GM18511 (cell line): ENCODE results near the gene CUBN.

Experiments
- ATAC-seq: cut with Tn5 transposase; IDR thresholded peaks from one replicate; pipeline ENCODE4 v1.9.1; 2021; ENCODE audit warnings: mild to moderate bottlenecking, moderate library complexity; ENCODE audit not compliant: unreplicated experiment

Gene CUBN

DNA sequence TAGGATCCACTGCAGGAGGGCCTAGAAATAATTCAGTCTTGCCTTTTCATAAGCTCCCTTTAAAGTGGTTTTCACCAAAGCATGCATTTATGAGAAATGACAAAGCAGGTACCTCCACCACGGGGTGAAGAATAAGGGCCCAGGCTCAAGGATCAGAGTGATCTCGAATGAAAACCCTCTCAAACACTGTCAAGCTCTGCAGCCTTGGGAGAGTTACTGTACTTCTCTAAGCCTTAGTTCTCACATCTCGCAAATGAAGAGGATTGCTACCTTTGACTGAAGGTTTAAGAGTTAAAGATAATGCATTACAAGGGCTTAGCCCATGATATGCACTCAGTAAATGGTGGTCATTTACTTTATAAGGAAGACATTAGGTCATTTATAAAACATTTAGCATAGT lies 81.7 kb downstream of the CUBN start:
- ATAC-seq = no peak

DNA sequence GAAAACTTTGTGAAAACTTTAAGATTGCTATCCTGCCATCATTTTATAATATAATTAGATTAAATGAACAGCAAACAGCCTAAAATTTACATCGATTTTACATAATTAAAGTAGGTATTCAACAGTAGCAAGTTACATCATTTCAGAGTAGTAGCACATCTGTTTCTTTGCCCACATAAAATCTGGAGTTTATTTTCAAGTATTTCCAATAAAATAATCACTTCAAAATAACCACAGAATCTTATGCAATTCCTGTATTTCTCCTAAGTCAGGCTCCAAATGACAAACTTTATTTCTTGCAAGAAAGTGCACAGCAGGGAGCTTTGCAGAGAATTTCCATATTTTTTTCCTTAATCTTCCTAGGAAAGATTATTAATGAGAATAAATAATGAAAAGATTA lies 82.6 kb downstream of the CUBN start:
- no peak for ATAC-seq

- no peak for ATAC-seq
Measured at GRCh38 chr10:17043586-17043985, 86.0 kb downstream of the CUBN start.

- no peak for ATAC-seq
Measured at GRCh38 chr10:17041626-17042520, 87.7 kb downstream of the CUBN start.

- ATAC-seq = no peak
Measured at GRCh38 chr10:17038627-17039026, 91.0 kb downstream of the CUBN start.

- no peak for ATAC-seq
Measured at GRCh38 chr10:17037910-17038309, 91.7 kb downstream of the CUBN start.

DNA sequence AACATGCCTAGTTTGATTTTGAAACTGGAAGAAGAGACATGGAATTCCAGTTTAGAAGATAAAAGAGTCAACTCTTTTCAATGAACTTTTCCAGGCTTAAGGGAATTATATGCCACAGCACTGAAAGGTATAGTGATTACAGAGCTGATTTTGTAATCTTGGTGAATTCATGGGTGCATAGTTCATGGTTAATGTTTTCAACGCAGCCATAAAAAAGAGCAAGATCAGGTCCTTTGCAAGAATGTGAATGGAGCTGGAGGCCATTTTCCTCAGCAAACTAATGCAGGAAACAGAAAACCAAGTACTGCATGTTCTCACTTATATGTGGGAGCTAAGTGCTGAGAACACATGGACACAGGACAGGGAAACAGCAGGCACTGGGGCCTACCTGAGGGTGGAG lies 94.2 kb downstream of the CUBN start:
- ATAC-seq = no peak

DNA sequence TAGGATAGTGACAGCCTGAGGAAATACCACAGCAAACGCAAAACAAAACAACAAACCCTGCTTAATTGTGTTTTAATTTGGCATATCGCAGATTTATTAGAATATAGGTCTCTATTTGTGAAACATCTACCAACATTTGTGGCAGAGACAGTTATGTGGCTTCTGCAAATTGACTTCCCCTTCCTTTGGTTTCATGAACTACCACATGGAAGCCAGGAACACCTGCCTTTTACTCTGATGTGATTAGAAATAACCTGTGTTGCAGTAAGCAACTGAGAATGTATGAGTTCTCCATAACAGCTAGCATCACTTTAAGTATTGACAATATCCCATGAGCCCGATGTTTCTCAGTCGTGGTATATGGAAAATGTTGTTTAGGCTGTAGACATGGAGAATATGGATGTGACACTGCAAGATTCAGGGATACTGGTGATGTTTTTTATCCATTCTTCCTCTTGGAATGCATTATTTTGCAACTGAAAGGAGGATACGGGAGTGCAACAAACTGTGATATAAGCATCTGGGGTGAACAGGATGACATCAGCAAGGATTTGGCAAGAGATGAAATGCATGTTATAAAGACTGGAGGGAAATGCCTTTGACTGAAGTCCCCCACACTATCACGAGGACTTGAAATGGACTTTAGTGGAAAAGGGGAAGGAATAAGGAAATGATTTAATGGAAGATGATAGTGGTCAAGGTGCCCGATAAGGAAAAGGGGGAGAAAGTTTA lies 95.9 kb downstream of the CUBN start:
- ATAC-seq = no peak

- ATAC-seq = no peak
Measured at GRCh38 chr10:17031637-17032635, 97.7 kb downstream of the CUBN start.

DNA sequence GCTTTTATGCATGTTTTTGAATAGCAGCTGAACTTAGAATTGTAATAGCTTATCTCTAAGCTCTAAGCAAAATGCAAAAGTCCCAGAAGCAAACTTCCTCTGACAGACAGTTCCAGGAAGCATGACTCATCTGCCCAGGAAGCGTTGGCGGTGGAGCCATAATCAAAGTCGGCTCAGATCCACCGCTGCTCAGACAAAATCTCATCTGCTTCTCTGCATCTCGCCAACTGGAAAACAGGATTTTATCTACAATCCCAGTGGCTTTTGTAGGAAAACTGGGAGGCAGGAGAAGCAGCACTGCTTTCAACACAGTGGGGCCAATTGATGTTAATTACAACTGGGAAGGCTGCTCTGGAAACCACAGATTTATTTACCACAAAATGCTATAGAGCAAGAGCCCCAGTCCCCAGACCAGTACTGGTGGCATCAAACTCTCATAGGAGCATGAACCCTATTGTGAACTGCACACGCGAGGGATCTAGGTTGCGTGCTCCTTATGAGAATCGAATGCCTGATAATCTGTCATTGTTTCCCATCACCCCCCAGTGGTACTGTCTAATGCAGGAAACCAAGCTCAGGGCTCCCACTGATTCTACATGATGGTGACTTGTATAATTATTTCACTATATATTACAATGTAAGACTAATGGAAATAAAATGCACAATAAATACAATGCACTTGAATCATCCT lies 99.9 kb downstream of the CUBN start:
- ATAC-seq = peak; percentile 38

DNA sequence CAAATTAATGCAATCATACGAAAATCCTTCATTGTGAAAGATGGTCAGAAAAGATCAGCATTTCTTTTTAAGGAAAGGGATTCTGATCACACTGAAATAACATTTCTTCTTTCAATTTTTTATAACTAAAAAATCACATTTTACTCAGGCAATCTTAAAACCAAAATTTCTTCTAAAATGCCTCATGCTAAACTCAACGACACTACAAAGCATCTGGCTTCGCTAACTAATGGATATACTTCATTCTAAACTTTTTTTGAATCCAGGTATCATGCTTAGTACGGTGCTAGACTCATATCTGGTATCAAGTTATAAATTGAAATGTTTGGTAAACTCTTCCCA lies 100.4 kb downstream of the CUBN start:
- ATAC-seq = no peak

DNA sequence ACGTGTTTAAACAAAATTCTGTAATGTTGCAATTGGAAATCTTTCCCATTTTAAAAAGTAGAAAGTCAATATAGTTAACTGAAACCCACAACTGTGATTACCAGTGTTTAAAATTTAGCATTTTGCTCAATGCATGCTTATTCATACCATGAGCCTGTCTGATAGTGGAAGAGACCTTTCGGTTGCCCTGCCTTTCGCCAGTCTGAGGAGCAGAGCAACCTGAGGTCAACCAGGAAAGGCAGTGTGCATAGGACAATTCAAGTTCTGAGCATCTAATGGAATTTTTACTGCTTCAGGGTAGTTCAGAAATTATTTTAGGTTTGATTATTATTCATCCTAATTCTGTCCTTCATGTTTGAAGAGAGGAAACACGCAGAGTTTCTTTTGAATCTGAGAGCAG lies 100.8 kb downstream of the CUBN start:
- no peak for ATAC-seq

- ATAC-seq = peak; percentile 51
Measured at GRCh38 chr10:17026686-17027485, 102.7 kb downstream of the CUBN start.

DNA sequence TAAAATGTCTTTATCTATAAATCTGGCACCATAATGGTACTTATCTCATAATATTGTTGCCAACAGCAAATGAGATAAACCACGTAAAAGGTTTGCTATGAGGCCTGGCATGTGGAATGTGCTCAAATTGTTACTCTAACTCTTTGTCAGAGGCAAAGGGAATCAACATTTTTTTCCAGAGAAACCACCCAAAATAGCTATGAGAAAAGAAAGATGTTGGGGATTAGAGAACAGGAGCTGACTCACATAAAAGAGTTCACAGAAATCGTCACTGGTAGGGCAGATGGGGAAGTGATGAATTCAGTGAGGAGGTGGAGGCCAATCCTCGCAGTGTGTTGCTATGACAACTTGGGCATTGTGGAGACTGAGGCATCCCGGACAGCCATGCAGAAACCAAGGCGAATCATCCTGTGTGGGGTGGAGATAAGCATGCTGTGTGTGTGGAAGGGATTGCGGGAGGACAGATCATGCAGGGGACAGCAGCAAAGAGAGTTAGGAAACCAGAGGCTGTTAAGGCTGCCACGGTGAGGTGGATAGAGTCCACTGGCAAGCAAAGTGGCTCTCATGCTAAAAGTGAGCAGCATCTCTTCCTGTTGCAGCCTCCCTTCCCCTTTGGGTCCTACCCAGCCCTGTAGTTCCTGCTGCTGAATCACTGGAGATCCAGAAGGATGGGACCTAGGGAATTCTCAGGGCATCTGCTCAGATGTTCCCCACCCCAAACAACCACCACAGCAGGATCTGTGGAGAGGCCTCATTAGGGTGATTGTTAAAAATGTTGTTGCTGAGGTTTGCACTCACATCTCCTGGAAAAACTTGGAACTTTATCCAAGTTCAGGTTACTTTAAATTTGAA lies 103.9 kb downstream of the CUBN start:
- no peak for ATAC-seq

DNA sequence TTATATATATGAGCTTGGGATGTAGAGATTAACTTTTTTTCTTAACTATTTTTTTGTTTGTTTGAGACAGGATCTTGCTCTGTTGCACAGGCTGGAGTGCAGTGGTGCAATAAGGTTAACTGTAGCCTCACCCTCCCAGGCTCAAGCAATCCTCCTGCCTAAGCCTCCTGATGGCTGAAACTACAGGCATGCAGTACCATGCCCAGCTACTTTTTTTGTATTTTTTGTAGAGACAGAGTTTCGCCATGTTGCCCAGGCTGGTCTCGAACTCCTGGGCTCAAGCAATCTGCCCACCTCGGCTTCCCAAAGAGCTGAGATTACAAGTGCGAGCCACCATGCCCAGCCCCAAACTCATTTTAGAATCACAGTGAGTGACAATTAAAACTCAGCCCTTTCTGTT lies 105.2 kb downstream of the CUBN start:
- ATAC-seq = no peak

GRCh38 chr10:17023386-17024298 lies 106.0 kb downstream of the CUBN start:
- peak; percentile 94 for ATAC-seq

GRCh38 chr10:17022896-17023295 lies 106.7 kb downstream of the CUBN start:
- no peak for ATAC-seq

DNA sequence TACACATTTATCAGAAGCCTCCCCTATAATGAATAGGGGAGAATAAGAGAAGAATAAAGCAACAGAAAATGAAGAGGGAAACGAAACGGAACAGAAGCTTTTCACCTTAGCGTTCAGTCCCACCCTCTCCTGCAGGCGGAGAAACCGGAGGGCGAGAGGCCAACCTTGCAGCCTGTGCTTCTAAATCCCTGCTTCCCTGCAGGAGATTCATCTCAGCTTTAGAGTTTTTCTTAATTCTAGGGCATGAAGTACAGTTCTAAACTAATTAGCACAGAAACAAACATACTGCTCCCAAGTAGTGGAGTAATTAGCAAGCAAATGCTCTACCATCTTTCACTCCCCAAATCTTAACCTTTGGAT lies 107.2 kb downstream of the CUBN start:
- no peak for ATAC-seq
